Endometrial microvascular endothelial cells (primary cell): ENCODE measurements around the gene BCO2. TPM values are rescaled to one million over a fixed set of nuclear protein-coding genes. Genes with fewer than 3 reads are reported as not detected.
"Not testable (repeated sequence)": the region's sequence is repeated elsewhere in the genome, so short reads cannot be mapped to it uniquely, and the experiment has no call there.

ENCODE experiments used
- in situ Hi-C: cut with HindIII; loops from 2 replicates; pipeline ENCODE4 v1.10.0; 2017; ENCODE audit warnings: low sequenced_read_pairs, low pct_unique_long_range_greater_than_20kb; ENCODE audit errors: inconsistent ontology term
- total RNA-seq: library from RNA; depleted of rRNA; stranded (reverse); fragments of >200 nt; gene quantifications from one replicate; pipeline ENCODE4 v1.2.3, GENCODE V29; 2015; ENCODE audit errors: inconsistent ontology term

The BCO2 gene, protein sequence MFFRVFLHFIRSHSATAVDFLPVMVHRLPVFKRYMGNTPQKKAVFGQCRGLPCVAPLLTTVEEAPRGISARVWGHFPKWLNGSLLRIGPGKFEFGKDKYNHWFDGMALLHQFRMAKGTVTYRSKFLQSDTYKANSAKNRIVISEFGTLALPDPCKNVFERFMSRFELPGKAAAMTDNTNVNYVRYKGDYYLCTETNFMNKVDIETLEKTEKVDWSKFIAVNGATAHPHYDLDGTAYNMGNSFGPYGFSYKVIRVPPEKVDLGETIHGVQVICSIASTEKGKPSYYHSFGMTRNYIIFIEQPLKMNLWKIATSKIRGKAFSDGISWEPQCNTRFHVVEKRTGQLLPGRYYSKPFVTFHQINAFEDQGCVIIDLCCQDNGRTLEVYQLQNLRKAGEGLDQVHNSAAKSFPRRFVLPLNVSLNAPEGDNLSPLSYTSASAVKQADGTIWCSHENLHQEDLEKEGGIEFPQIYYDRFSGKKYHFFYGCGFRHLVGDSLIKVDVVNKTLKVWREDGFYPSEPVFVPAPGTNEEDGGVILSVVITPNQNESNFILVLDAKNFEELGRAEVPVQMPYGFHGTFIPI
- not detected for total RNA-seq

DNA sequence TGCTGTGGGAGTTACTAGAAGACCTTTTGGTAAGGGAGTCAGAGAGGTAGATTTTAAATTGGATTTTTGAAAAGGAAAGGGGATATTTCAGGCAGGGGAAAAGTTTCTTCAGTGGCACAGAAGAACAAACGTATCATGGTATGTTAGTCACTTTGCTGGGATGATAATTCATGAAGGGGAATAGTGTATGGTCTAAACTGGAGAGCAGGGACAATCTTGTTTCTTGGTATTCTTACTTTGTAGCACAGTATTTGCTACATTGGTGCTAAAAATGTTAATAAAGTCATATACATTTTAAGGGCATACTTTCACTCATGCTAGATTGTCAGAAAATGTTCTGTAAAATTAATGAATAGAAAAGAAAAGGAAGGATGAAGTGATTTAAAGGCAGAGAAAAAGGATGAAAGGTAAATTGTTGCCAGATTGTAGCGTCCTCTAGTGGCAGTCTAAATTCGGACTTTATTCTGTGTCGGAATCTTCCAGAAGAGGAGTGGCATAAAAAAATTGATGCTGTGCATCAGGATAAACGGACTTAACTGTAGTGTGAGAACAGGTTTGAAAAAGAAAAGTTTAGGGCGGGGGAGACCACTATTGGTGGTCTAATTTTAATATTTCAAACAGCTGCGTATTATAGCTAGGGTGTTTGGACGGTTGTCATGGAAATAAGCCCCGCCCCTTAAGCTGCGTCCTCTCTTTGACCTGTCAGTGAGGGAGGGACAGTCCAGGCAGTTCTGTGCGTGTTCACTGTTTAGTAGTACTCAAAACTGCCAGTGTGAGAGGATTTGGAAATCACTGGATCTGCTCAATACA, at the start of gene BCO2:
TSS of gene BCO2 (plus strand) at position 724 of the 810 bp plus-strand sequence. CDS start 90 bp downstream, outside the sequence.
- in situ Hi-C loops: no loop called here

DNA sequence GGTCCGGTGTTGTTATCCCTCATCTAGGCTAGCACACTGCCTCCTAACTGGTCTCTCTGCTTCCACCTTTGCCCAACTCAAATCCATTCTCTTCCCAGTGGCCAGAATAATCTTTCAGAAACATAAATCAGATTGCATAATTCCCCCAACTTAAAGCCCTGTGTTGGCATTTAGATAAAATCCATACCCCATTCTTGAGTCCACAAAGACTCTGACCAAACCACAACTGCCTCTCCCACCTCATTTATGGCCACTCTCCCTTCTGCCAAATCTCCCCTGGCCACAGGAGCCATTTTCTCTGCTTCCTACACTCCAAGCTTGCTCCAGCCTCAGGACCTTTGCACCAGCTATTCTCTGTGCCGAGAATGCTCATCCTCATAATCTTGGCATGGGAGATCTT, 48.3 kb upstream of the BCO2 start:
- in situ Hi-C loops: no loop called here

DNA sequence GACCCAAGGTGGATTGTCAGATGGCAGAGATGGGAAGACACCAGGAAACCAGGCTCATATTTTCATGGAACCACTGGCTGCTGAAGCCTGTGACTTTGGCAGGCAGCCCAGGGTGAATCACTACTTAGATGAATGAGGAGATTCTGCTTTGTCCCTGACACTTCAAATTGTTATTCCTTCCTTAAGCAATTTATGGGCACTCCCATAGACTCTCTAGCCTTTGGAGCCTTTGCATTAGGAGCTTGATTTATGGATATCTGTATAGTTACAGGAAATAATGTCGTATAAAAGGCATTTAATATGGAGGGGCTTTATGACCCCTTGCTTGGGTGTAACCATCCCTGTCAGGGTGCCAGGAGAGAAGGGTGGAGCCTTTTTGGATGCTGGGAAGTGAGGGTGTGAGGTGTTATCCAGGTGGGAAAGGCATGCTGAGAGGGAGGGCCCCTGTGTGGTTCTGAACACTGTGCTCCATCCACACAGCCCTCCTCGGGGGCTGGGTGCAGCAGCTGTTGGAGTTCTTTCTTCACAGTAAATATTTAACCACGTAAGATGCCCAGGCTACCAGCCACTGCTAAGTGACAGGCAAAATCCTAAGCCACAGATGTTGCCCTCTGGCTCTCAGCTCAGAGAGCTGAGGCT, 46.7 kb upstream of the BCO2 start:
- in situ Hi-C loops: no loop called here

DNA sequence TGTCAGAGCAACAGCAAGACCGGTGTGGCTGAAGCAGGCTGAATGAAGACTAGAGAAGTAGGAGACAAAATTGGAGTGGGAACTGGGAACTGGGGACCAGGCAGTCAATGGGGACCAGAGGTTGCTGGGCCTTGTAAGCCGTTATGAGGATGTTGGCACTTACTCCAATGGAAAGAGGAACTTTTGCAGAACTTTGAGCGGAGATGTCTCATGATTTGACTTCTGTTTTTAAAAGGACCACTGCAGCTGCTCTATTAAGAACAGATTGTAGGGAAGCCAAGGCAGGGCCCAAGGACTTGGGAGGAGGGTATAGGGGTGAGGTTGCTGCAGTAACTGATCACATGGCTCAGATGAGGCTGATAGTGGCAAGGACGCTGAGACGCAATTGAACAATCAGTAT, 45.7 kb upstream of the BCO2 start:
- in situ Hi-C loops: no loop called here

DNA sequence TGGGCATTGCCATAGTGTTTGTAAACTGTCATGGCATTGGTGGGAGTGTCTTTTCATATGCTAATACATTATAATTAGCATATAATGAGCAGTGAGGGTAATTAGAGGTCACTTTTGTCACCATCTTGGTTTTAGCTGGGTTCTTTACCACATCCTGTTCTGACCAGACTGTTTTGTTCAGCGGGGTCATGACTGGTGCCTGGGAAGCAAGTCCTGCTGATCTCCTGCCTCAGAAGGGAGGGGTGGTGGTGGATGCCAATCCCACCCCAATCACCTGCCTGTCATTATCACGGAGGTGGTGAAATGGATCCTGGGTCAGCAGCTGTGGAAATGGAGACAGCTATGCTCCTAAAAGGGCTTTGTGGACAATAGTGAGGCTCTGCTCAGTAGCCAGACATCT, 42.6 kb upstream of the BCO2 start:
- in situ Hi-C loops: no loop called here

DNA sequence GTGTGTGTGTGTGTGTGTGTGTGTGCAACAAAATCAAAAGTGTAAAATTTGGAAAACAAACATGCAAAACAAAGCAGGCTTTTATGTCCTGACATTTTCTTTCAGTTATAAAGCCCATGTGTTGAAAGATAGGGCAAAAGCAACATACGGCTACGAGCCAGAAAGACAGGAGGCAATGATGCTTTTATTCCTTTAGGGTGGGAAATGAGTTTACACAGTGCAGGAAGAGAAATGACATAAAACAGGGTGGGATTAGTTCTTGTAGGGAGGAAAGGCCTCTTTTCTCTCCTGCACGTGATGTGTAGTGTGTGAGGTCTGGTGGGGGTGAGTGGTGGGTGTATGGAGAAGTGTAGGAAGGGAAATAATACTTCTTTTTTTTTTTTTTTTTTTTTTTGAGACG, 40.8 kb upstream of the BCO2 start:
- in situ Hi-C loops: no loop called here

DNA sequence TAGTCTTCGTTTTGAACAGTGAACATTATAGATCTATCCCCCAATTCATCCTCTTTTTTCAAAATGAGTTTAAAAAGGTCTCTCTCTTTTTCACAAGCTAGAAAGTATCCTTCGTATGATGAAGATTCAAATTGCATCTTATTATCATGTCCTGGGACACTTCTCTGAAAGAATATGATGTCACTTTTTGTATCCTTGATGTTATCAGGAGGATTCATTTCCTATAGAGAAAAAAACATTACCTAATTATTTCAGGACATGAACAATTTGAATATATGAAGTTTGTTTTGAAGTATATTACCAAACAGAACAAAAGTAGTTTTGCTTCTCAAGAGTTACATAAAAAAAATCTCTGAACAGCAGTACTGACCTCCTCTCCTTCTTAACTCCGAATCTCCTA, 31.7 kb upstream of the BCO2 start:
- in situ Hi-C loops: no loop called here

DNA sequence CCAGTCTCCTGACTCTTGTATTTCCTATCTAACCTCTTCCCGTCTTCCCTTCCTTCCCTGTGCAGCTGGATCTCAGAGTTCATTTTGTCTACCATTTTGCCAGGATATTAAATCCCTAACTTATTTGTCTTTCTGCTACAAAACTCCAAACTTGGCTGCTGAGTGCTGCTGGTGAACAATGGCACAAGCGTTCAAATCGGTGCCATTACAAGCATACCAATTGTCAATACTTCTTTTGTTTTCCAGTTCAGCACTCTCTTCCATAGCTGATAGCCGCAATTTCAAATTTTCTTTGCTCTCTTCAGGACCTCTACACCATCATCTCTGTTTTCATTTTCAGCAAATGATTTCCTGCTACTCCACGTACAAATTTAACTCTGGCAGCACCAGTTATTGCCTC, 24.8 kb upstream of the BCO2 start:
- in situ Hi-C loops: no loop called here

DNA sequence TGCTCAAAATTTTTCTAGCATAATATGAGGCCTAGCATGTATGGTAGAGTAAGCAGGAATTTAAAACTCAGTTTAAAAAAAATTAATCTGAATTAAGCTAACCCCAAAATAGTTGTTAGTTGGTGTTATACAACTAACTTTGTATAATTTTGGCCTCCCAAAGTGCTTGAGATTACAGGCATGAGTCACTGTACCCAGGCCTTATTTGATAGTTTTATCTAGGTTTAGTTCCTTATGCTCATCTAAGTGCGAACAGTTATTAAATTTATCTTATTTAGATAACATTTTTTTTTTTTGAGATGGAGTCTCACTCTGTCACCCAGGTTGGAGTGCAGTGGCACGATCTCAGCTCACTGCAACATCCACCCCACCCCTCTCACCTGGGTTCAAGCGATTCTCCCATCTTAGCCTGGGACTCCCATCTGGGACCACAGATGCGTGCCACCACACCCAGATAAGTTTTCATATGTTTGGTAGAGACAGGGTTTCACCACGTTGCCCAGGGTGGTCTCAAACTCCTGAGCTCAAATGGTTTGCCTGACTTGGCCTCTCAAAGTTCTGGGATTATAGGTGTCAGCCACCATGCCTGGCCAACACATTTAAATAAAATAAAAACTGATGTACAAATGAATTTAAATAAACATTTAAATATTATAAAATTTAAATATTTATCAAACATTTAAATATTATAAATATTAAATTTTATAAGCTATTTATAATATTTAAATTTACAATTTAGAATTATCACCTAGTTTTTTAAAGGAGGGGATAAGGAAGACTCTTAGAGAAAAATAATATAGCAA, 19.0 kb upstream of the BCO2 start:
- in situ Hi-C loops: no loop called here

DNA sequence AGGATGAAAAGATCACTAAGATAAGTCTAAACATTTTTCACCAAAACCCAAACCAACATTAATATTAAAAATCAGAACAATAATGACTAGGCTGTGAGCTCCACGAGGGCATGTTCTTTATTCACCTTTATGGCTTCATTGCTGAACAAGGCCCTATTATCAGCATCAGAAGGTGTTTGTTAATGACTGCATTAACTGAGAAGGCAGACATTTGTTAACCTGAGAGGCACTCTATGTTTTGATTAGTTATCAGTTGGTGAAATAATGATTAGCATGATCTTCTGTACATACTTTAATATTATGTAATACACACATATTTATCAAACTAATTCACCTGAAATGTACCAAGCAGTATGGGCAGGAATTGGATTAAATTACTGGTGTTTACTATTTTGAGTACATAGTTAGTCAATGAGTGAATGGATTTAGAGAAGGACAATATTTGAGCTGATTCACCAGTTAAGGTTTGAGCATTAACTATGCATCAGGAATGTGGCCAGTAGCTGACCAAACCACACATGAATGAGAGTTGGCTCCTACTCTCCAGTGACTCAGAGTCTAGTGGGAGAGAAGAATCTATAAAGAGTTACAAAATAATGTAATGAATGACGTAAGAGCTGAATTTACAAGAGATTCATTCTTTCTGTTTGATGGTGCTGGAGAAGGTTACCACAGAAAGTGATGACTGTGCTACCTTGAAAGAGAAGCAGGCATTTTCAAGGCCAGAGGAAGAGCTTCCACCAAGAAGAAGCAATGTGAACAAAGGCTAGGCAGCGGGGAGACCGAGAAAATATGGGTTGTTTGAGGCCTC, 18.2 kb upstream of the BCO2 start:
- in situ Hi-C loops: no loop called here

DNA sequence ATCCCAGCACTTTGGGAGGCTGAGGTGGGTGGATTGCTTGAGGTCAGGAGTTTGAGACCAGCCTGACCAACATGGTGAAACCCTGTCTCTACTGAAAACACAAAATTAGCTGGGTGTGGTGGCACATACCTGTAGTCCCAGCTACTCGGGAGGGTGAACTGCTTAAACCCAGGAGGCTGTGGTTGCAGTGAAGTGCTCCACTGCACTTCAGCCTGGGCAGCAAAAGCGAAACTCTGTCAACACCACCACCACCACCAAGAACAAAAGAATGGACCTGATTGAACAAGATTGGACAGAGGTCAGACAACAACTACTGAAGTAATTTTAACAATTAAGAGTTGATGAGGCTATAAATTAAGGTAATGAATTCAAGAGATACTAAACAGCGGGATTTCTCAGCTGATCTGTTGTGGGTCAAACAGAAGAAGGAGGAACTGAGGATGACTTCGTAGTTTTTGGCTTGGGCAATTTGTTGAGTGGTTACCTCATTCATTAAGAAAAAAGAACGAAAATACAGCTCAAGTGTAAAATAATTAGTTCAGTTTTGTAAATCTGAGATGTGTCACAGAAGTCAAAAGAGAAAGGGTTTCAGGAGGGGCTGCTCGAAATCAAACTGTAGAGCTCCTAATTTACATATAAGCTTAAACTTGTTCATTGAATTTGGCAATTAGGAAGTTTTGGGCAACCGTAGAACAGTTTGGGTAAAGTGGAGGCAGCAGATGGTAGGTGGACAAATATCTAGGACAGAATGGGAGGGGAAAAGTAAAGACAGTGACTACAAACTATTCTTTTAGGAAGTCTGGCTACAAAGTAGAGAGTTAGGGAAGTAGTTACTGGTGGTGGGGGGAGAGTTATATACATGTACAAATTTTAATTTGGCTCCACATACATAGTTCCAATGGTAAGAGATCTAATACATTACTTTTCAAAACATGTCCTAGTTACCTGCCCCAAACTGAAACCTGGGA, 15.9 kb upstream of the BCO2 start:
- in situ Hi-C loops: no loop called here

DNA sequence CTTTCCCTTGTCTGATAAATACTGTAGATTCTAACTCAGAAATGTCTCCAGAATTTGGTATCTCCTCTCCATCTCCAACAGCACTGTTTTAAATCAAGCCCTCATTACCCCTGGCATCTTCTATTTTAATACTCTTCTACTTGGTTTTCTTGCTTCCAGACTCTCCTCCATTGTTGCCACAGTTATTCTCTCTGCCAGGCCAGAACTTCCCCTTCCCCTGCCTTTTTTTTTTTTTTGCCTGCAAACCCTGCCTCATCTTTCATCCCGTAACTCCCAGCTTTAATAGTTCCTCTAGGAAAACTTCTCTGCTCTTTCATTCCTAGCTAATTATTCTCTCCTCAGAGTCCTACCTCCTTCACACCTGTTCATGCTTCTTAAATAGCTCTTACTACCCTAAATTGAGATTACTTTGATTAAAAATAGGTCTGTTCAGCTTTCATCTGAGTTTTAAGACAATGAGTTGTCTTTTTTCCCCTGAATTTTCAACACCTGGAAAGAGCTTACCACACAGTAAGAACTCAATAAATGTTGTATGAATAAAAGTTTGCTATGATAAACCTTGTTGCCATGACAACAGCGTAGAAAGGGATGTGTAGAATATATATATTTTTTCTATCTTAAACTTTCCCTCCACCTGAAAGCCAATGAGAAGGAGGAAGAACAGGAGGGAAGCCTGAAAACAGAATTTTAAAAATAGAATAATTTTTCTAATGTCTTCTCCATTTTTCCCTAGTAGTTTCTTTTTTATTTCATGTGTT, 15.0 kb upstream of the BCO2 start:
- in situ Hi-C loops: no loop called here

DNA sequence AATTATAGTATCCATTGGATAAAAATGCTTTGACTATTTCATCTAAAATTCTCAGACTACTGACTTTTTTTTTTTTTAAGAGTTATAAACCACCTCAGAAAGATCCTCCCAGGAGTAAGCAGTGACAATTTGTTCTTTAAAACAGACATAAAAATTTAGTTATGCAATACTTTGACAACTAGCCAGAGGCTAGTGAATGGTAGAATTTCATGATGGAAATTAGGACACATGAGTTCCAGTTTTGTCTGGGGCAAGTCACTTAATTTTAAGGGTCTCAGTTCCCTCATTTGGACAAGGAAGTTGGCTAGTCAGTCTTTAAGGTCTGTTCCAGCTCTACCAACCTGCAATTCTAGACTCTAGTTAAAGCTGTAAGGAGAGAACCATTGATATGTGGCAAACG, 14.3 kb upstream of the BCO2 start:
- in situ Hi-C loops: no loop called here

DNA sequence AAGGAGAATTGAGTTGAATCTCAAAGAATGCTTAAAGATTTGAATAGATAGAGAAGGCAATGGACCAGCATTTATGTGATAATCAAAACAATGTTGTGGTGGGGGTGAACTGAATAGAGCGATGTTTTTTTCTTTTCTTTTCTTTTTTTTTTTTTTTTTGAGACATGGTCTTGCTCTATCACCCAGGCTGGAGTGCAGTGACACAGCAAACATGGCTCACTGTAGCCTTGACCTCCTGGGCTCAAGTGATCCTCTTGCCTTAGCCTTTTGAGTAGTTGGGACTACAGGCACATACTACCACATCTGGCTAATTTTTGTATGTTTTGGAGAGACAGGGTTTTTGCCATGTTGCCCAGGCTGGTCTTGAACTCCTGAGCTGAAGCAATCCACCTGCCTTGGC, 13.1 kb upstream of the BCO2 start:
- in situ Hi-C loops: not testable (repeated sequence)

DNA sequence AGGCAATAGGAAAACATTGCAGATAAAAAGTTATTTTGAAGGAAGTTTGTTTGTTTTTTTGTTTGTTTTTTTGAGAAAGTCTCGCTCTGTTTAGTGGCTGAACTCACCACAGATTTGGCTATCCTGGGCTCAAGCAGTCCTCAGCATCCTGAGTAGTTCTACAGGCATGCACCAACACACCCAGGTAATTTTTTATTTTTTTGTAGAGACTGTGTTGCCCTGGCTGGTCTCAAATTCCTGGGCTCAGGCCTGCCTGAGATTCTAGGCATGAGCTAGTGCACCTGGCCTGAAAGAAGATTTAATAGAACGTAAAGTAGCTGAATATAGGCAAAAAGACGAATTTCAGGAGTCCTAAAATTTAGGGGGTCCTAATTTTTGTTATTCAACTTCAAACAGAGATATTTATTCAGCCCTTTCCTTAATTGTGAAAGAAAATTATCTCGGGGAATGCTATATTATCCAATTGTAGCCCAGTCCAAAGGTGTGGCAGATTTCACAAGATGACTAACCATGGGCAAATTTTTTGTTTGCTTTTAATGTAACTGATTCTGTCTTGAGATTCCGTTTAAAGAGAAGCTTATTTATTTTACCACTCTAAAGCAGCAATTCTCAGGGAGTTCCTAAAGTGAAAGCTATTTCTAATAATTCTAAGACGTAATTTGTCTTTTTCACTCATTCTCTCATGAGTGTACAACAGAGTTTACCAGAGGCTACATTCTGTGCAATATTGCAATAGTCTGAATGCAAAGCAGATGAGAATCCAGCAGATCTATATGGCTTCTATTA, 12.4 kb upstream of the BCO2 start:
- in situ Hi-C loops: no loop called here
